CD4-positive, alpha-beta T cell (primary cell): ENCODE measurements around the gene CD300H. TPM values are rescaled to one million over a fixed set of nuclear protein-coding genes. Genes with fewer than 3 reads are reported as not detected.

Source experiments
- ATAC-seq: fragments of 200-7000 bp; cut with Tn5 transposase; one replicate; pipeline ENCODE4 v1.10.0; 2022; ENCODE audit warnings: mild to moderate bottlenecking; ENCODE audit not compliant: poor library complexity
- CTCF ChIA-PET: fragments of 350-600 bp; sonication (Branson Sonifier 250); formaldehyde crosslinking; loops from one replicate; lab custom pipeline; 2021; ENCODE audit warnings: antibody characterized with exemption, inconsistent platforms; lab: Charles Lee
- POLR2A ChIA-PET: fragments of 350-600 bp; sonication (Branson Sonifier 250); formaldehyde crosslinking; loops from one replicate; lab custom pipeline; 2021; ENCODE audit warnings: antibody characterized with exemption, inconsistent platforms; lab: Charles Lee
- DNase-seq, 14 experiments: peaks; one replicate each; pipeline ENCODE4 v3.0.0-alpha.2; 2013 to 2020; ENCODE audit warnings: mixed read lengths in 2 of 14
- H3K27ac ChIP-seq, 2 donors: one replicate each; pipeline versions ENCODE4 v1.5.1 to v1.7.0; 2013; ENCODE audit warnings: low read length in 2 of 2, low read depth in 1 of 2, mild to moderate bottlenecking in 1 of 2
- H3K27me3 ChIP-seq, 2 experiments: 1 replicate in 1 of 2; 2 replicates in 1 of 2; pipeline versions ENCODE4 v1.6.1 to v1.7.0; 2013; ENCODE audit warnings: low read length in 2 of 2, control low read depth in 1 of 2, mild to moderate bottlenecking in 1 of 2, moderate library complexity in 1 of 2; ENCODE audit not compliant: insufficient read depth in 2 of 2, control insufficient read depth in 1 of 2
- H3K36me3 ChIP-seq: one replicate; pipeline ENCODE4 v1.6.1; 2013; ENCODE audit warnings: low read length, control low read depth; ENCODE audit not compliant: insufficient read depth
- H3K4me1 ChIP-seq: one replicate; pipeline ENCODE4 v1.6.1; 2013; ENCODE audit warnings: low read length, control low read depth; ENCODE audit not compliant: insufficient read depth
- H3K4me3 ChIP-seq: one replicate; pipeline ENCODE4 v1.5.1; 2013; ENCODE audit warnings: mild to moderate bottlenecking, low read length, moderate library complexity
- H3K9me3 ChIP-seq, 2 experiments: 1 replicate in 1 of 2; 2 replicates in 1 of 2; pipeline versions ENCODE4 v1.6.1 to v1.7.0; 2013; ENCODE audit warnings: low read length in 2 of 2, mild to moderate bottlenecking in 2 of 2, control low read depth in 1 of 2, moderate library complexity in 1 of 2; ENCODE audit not compliant: control insufficient read depth in 1 of 2, insufficient read depth in 1 of 2
- H3K27ac Mint-ChIP-seq: one replicate; pipeline ENCODE4 v1.8.0; 2020; ENCODE audit warnings: mixed read lengths
- H3K27me3 Mint-ChIP-seq: one replicate; pipeline ENCODE4 v1.8.0; 2021; ENCODE audit warnings: mixed read lengths
- H3K36me3 Mint-ChIP-seq: one replicate; pipeline ENCODE4 v1.8.0; 2021; ENCODE audit warnings: low read depth, mixed read lengths
- H3K4me1 Mint-ChIP-seq: one replicate; pipeline ENCODE4 v1.8.0; 2021; ENCODE audit warnings: low read depth, mixed read lengths
- H3K4me3 Mint-ChIP-seq: one replicate; pipeline ENCODE4 v1.8.0; 2020; ENCODE audit warnings: mild to moderate bottlenecking, mixed read lengths
- H3K9me3 Mint-ChIP-seq: one replicate; pipeline ENCODE4 v1.8.0; 2020; ENCODE audit warnings: mixed read lengths
- intact Hi-C, 2 experiments: fragments of 100-400 bp; cut with DNase I in 1 of 2; cut with micrococcal nuclease in 1 of 2; formaldehyde crosslinking; loops; one replicate each; pipeline versions ENCODE4 v1.15.1 to v1.9.0; 2023 to 2025; cut with DNase I, micrococcal nuclease
- total RNA-seq, 174 experiments: library from RNA in 2 of 174; stranded (reverse) in 2 of 174; gene quantifications; one replicate each; pipeline ENCODE4 v1.2.3 and lab custom pipeline; 2021 to 2026
- TF ChIP-seq, protein P1 (sequence below): fragments of 200-600 bp; IDR thresholded peaks from one replicate; pipeline ENCODE4 v1.8.0; 2022; ENCODE audit warnings: antibody characterized with exemption, mild to moderate bottlenecking

The CD300H gene
- total RNA-seq, 2 experiments from 2014 or later = not detected

DNA sequence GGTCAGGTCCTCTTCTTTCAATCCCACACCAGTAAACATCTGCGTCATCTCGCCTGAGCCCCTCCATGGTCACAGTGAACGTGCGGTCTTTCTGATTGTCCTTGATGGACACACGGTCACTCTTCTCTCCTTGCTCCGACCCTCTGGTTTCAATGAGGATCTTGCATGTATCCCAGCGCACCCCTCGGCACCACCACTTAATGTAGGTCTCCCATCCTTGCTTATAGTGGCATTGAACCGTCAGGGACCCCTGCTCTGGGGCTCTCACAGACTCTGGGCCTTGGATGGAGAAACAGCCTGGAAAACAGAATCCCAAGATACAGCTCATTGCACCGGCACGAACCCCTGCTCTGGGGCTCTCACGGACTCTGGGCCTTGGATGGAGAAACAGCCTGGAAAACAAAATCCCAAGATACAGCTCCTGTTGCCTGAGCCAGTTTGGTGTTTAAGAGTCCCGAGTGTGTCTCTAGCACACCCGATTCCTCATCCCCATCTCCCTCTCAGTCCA, 41.5 kb downstream of the CD300H start:
- no peaks in the 10 kb centered on the region for H3K36me3 ChIP-seq
- ChIA-PET CTCF (no interaction called here), POLR2A (no interaction called here)
- H3K27ac ChIP-seq = no peak overlapping the region
- H3K36me3 Mint-ChIP-seq = peaks cover 2% of the 10 kb centered on the region
- H3K27me3 ChIP-seq = peaks cover 21 to 24% of the 10 kb centered on the region in 2 experiments
- no peak overlapping the region for H3K4me3 Mint-ChIP-seq
- no peaks in the 10 kb centered on the region for H3K4me1 Mint-ChIP-seq
- peaks cover 0 to 18% of the 10 kb centered on the region in 2 experiments for H3K9me3 ChIP-seq
- no peak for DNase-seq
- intact Hi-C loops = no loop called here
- no peak overlapping the region for H3K27ac Mint-ChIP-seq
- ATAC-seq = no peak
- TF ChIP-seq, protein P1, sequence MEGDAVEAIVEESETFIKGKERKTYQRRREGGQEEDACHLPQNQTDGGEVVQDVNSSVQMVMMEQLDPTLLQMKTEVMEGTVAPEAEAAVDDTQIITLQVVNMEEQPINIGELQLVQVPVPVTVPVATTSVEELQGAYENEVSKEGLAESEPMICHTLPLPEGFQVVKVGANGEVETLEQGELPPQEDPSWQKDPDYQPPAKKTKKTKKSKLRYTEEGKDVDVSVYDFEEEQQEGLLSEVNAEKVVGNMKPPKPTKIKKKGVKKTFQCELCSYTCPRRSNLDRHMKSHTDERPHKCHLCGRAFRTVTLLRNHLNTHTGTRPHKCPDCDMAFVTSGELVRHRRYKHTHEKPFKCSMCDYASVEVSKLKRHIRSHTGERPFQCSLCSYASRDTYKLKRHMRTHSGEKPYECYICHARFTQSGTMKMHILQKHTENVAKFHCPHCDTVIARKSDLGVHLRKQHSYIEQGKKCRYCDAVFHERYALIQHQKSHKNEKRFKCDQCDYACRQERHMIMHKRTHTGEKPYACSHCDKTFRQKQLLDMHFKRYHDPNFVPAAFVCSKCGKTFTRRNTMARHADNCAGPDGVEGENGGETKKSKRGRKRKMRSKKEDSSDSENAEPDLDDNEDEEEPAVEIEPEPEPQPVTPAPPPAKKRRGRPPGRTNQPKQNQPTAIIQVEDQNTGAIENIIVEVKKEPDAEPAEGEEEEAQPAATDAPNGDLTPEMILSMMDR = no peak
- no peak overlapping the region for H3K4me3 ChIP-seq
- H3K9me3 Mint-ChIP-seq = no peaks in the 10 kb centered on the region
- peaks cover 36% of the 10 kb centered on the region for H3K27me3 Mint-ChIP-seq
- peaks cover 6% of the 10 kb centered on the region for H3K4me1 ChIP-seq

DNA sequence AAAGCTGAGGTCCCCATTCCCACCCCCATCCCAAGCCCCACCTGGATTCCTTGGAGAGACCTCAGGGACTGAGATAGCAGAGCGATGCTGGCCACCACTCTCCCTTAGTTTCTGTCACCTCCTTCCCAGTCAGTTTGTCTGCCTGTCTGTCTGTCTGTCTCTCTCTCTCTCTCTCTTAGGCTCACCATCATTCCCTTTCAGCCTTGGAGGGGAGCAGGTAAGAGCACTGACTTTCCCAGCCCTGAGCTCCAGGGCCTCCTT, 41.9 kb downstream of the CD300H start:
- Mint-ChIP-seq H3K4me3 (no peak overlapping the region), H3K9me3 (no peaks in the 10 kb centered on the region), H3K36me3 (peaks cover 3% of the 10 kb centered on the region), H3K27me3 (peaks cover 39% of the 10 kb centered on the region), H3K27ac (no peak overlapping the region), H3K4me1 (no peaks in the 10 kb centered on the region)
- H3K4me1 ChIP-seq = peaks cover 6% of the 10 kb centered on the region
- DNase-seq (no peak), ATAC-seq (no peak)
- CTCF ChIA-PET = no interaction called here
- no peaks in the 10 kb centered on the region for H3K36me3 ChIP-seq
- TF ChIP-seq, protein P1 = no peak
- POLR2A ChIA-PET = no interaction called here
- no peak overlapping the region for H3K27ac ChIP-seq
- H3K4me3 ChIP-seq = no peak overlapping the region
- intact Hi-C loops = no loop called here
- H3K9me3 ChIP-seq = peaks cover 0 to 19% of the 10 kb centered on the region in 2 experiments
- peaks cover 21 to 25% of the 10 kb centered on the region in 2 experiments for H3K27me3 ChIP-seq

DNA sequence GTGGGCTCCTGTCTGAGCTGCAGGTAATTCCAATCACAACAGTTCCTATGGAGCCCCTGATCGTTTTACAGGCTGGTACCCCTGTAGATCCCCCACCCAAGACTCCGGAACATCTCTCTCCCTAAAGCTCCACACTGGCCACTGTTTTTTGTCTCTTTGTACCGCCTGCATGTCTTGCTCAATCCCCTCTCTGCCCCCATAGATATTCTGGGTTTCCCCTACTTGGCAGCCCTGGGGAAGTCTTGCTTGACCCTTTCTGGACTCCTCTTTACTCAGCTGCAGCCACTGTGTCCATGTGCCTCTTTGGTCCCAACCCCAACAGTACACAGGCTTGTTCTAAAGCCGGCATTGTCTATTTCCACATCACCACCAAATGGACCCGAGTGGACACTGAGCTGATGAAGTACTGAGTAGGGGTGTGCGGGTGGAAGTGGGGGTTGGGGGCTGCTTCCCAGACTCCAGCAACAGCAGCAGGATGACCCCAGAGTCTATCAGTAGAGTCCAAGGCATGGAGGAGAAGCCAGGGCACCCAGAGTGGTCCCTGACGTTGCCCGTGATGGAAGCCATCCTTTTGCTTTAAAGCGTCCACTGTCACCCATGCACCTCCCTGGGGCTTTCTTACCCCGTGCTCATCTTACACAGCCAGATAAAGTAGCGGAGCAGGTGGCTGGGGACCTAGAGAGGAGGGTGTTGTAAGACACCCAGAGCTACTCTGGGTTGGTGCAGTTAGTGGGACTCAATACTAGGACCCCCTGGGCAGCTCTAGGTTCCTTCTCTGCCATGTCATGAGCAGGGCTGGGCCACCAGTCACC, 42.5 kb downstream of the CD300H start:
- TF ChIP-seq, protein P1 = no peak
- no peaks in the 10 kb centered on the region for H3K9me3 Mint-ChIP-seq
- POLR2A ChIA-PET = no interaction called here
- no peaks in the 10 kb centered on the region for H3K4me1 Mint-ChIP-seq
- no peak overlapping the region for H3K4me3 Mint-ChIP-seq
- peaks cover 38% of the 10 kb centered on the region for H3K27me3 Mint-ChIP-seq
- peaks cover 3% of the 10 kb centered on the region for H3K36me3 Mint-ChIP-seq
- Histone ChIP-seq H3K9me3 (peaks cover 0 to 19% of the 10 kb centered on the region in 2 experiments), H3K27ac (no peak overlapping the region), H3K36me3 (no peaks in the 10 kb centered on the region), H3K4me3 (no peak overlapping the region), H3K4me1 (peaks cover 6% of the 10 kb centered on the region), H3K27me3 (peaks cover 21 to 29% of the 10 kb centered on the region in 2 experiments)
- DNase-seq (peak in 1 of 14 experiments; percentile 27), ATAC-seq (no peak)
- intact Hi-C loops = no loop called here
- CTCF ChIA-PET = interaction anchor here (0.6 kb wide), 1 partner anchor 10 kb away, joined by 3 read pairs; no protein-coding TSS in a partner anchor
- H3K27ac Mint-ChIP-seq = no peak overlapping the region
